K562 (cell line): Measurements from ENCODE around the gene ZBTB43. TPM values are rescaled to one million over a fixed set of nuclear protein-coding genes. Genes with fewer than 3 reads are reported as not detected.
A peak's percentile ranks its signal among the peaks of the same experiment; 100 is the strongest.

Source experiments
- ATAC-seq: fragments of 200-7000 bp; cut with Tn5 transposase; 3 replicates; pipeline ENCODE4 v1.9.1; 2020; ENCODE audit warnings: moderate library complexity
- BruUV-seq: library from RNA; stranded (reverse); fragments of 400-500 nt; replicated peaks from 2 replicates; lab custom pipeline; 2021; lab: Mats Ljungman, UMichigan
- CTCF ChIA-PET: fragments of 300-600 bp; formaldehyde crosslinking; extraction: SDS; loops from one replicate; lab custom pipeline; 2021; ENCODE audit warnings: low intra/inter-chr PET ratio; lab: Yijun Ruan, JAX
- POLR2A ChIA-PET: fragments of 300-600, 350-650 bp; sonication (Branson Sonifier 250); formaldehyde crosslinking; extraction: SDS; loops from one replicate; lab custom pipeline; 2021; ENCODE audit warnings: antibody characterized with exemption, inconsistent platforms; lab: Yijun Ruan, JAX
- DNase-seq, 4 experiments: peaks; one replicate each; pipeline versions ENCODE4 v3.0.0 to v3.0.0-alpha.2; 2011 to 2018; ENCODE audit warnings: low spot score in 3 of 4, mixed read lengths in 3 of 4; ENCODE audit errors: extremely low read depth in 1 of 4
- FAIRE-seq: peaks from 2 replicates; lab custom pipeline; 2011; peaks lifted over from hg19 to GRCh38; lab: Jason Lieb, UNC
- H2AFZ ChIP-seq: 2 replicates; pipeline ENCODE4 v1.6.0; 2011; ENCODE audit warnings: low read depth, low read length, control low read depth, inconsistent platforms
- H3K27ac ChIP-seq: fragments of 200-600 bp; 3 replicates; pipeline ENCODE4 v1.8.0; 2011; ENCODE audit warnings: low read depth, mild to moderate bottlenecking, control low read depth, inconsistent platforms, low read length, moderate library complexity, mixed read lengths; ENCODE audit errors: extremely low read depth
- H3K27me3 ChIP-seq, 2 experiments: fragments of 300-600 bp in 1 of 2; 2 replicates in 1 of 2; 3 replicates in 1 of 2; pipeline versions ENCODE4 v1.6.0 to v1.8.0; 2011; ENCODE audit warnings: inconsistent platforms in 2 of 2, low read length in 2 of 2, mild to moderate bottlenecking in 1 of 2, mixed read lengths in 1 of 2, moderate library complexity in 1 of 2; ENCODE audit not compliant: control insufficient read depth in 2 of 2, insufficient read depth in 2 of 2
- H3K36me3 ChIP-seq: fragments of 300-600 bp; 3 replicates; pipeline ENCODE4 v1.8.0; 2011; ENCODE audit warnings: mild to moderate bottlenecking, low read length, inconsistent platforms; ENCODE audit not compliant: control insufficient read depth, insufficient read depth
- H3K4me1 ChIP-seq, 2 experiments: fragments of 200-600 bp in 1 of 2; replicated peaks in 1 of 2; 2 replicates in 1 of 2; 3 replicates in 1 of 2; pipeline versions ENCODE4 v1.5.1 to v1.8.0; 2011; ENCODE audit warnings: inconsistent platforms in 2 of 2, low read length in 2 of 2, mild to moderate bottlenecking in 1 of 2, mixed read lengths in 1 of 2, moderate library complexity in 1 of 2; ENCODE audit not compliant: control insufficient read depth in 2 of 2, insufficient read depth in 2 of 2
- H3K4me2 ChIP-seq: 2 replicates; pipeline ENCODE4 v1.6.1; 2011; ENCODE audit warnings: low read length, control low read depth, inconsistent platforms, mixed read lengths; ENCODE audit not compliant: insufficient read depth
- H3K4me3 ChIP-seq: fragments of 200-600 bp; sonication (generic), shearing (Covaris generic); 2 replicates; pipeline ENCODE4 v1.5.1; 2016; ENCODE audit warnings: control low read depth, inconsistent platforms
- H3K79me2 ChIP-seq: fragments of 200-600 bp; 3 replicates; pipeline ENCODE4 v1.8.0; 2011; ENCODE audit warnings: low read length, inconsistent platforms; ENCODE audit not compliant: control insufficient read depth, insufficient read depth
- H3K9ac ChIP-seq, 2 experiments: 2 replicates each; pipeline versions ENCODE4 v1.6.0 to v1.6.1; 2011; ENCODE audit warnings: low read depth in 2 of 2, low read length in 2 of 2, control low read depth in 1 of 2, inconsistent platforms in 1 of 2, mild to moderate bottlenecking in 1 of 2, mixed read lengths in 1 of 2; ENCODE audit not compliant: insufficient read depth in 1 of 2
- H3K9me1 ChIP-seq: one replicate; pipeline ENCODE4 v1.6.0; 2011; ENCODE audit warnings: inconsistent platforms, mild to moderate bottlenecking, low read length, moderate library complexity; ENCODE audit not compliant: control insufficient read depth, insufficient read depth
- H3K9me3 ChIP-seq: replicated peaks from 2 replicates; pipeline ENCODE4 v1.5.1; 2011; ENCODE audit warnings: low read depth, low read length, inconsistent platforms; ENCODE audit not compliant: control insufficient read depth, insufficient read depth
- H4K20me1 ChIP-seq: replicated peaks from 2 replicates; pipeline ENCODE4 v1.6.1; 2011; ENCODE audit warnings: low read length, inconsistent platforms, mixed read lengths; ENCODE audit not compliant: control insufficient read depth, insufficient read depth
- CUX1 ChIP-seq: fragments of 200-800 bp; sonication (Bioruptor generic); IDR thresholded peaks from 2 replicates; pipeline ENCODE4 v1.6.1; 2016; ENCODE audit warnings: missing genetic modification characterization, missing compliant biosample characterization
- EP400 ChIP-seq: fragments of 450-650 bp; IDR thresholded peaks from 2 replicates; pipeline ENCODE4 v1.6.1; 2017; ENCODE audit warnings: antibody characterized with exemption, mild to moderate bottlenecking, moderate library complexity
- ETV5 ChIP-seq: sonication (generic); formaldehyde crosslinking; IDR thresholded peaks from 2 replicates; pipeline ENCODE4 v1.4.0; 2020; ENCODE audit warnings: low read depth, mild to moderate bottlenecking, missing genetic modification reagents
- ILF3 ChIP-seq: fragments of 450-650 bp; IDR thresholded peaks from 2 replicates; pipeline ENCODE4 v1.6.1; 2018; ENCODE audit warnings: antibody characterized with exemption, mild to moderate bottlenecking, moderate library complexity, borderline replicate concordance
- NR2C1 ChIP-seq, 2 experiments: fragments of 450-650 bp; IDR thresholded peaks; 2 replicates each; pipeline ENCODE4 v1.6.1; 2017; ENCODE audit warnings: mild to moderate bottlenecking in 2 of 2, antibody characterized with exemption in 1 of 2, inconsistent platforms in 1 of 2, missing compliant biosample characterization in 1 of 2, missing genetic modification characterization in 1 of 2
- NR2C2 ChIP-seq, 2 experiments: fragments of 200-800 bp in 1 of 2; sonication (Bioruptor generic) in 1 of 2; sonication (generic) in 1 of 2; formaldehyde crosslinking in 1 of 2; IDR thresholded peaks; 2 replicates each; pipeline versions ENCODE4 v1.6.1 to v1.8.0; 2016 to 2022; ENCODE audit warnings: mild to moderate bottlenecking in 1 of 2, missing compliant biosample characterization in 1 of 2, missing genetic modification characterization in 1 of 2, missing genetic modification reagents in 1 of 2
- NR3C1 ChIP-seq: sonication (generic); formaldehyde crosslinking; IDR thresholded peaks from 2 replicates; pipeline ENCODE4 v1.8.1; 2022; ENCODE audit warnings: missing genetic modification reagents
- SIN3A ChIP-seq, 2 experiments: fragments of 150-350 bp in 1 of 2; IDR thresholded peaks; 2 replicates each; pipeline ENCODE4 v1.6.1; 2011 to 2016; ENCODE audit warnings: borderline replicate concordance in 2 of 2, low read depth in 2 of 2, low read length in 2 of 2, mild to moderate bottlenecking in 2 of 2, moderate library complexity in 2 of 2; ENCODE audit not compliant: control insufficient read depth in 1 of 2
- SPI1 ChIP-seq: IDR thresholded peaks from 2 replicates; pipeline ENCODE4 v1.6.1; 2011; ENCODE audit warnings: low read depth, low read length, control low read depth, borderline replicate concordance
- VEZF1 ChIP-seq: fragments of 200-800 bp; sonication (Bioruptor generic); IDR thresholded peaks from 2 replicates; pipeline ENCODE4 v1.6.1; 2017; ENCODE audit warnings: missing genetic modification characterization, missing compliant biosample characterization
- WGBS: fragments of 100-300 bp; shearing (Covaris generic); methylation state at CpG from one replicate; pipeline ENCODE4 v1.1.6; 2016; ENCODE audit warnings: low coverage, mixed read lengths; ENCODE audit not compliant: insufficient coverage; ENCODE audit errors: missing lambda C conversion rate; 5-methylcytosine and 5-hydroxymethylcytosine counted together
- in situ Hi-C: fragments of 300-500 bp; cut with MboI; formaldehyde crosslinking; loops from 4 replicates; pipeline ENCODE4 v1.15.0; 2018; ENCODE audit warnings: inconsistent platforms, mixed read lengths
- intact Hi-C: fragments of 100-400 bp; cut with micrococcal nuclease; formaldehyde crosslinking; loops from 2 replicates; pipeline ENCODE4 v1.14.2; 2022
- polyA plus RNA-seq, 8 experiments: library from polyadenylated mRNA; depleted of rRNA in 4 of 8; stranded (reverse) in 5 of 8; unstranded in 3 of 8; fragments of >200 nt; fragmentation: Nextera tagmentation in 2 of 8; fragmentation: Illumina TruSeq in 1 of 8; extraction: Ambion mirVana in 2 of 8; extraction: Trizol in 1 of 8; gene quantifications; 2 replicates each; pipeline versions ENCODE4 v1.2.1 to v1.2.3, GENCODE V29; 2011 to 2014; ENCODE audit warnings: inconsistent platforms in 1 of 8, missing spikeins in 1 of 8
- total RNA-seq, 7 experiments: library from RNA; depleted of rRNA in 6 of 7; stranded (reverse); fragments of >200 nt in 6 of 7; fragmentation: Illumina TruSeq in 2 of 7; extraction: Trizol in 2 of 7; gene quantifications; 2 replicates each; pipeline versions ENCODE4 v1.2.1 to v1.2.3, GENCODE V29; 2011 to 2021; ENCODE audit warnings: low replicate concordance in 1 of 7

The ZBTB43 gene
- total and polyA plus RNA-seq, 9 of the 15 experiments (the other 6 are each of a cell fraction or from before 2014, with no cell fraction given): 3.9 to 17.2 (median 9.1) TPM

- 0 out of 2 replicates have a peak, but pooled peaks have one; percentile 8 for TF ChIP-seq VEZF1
- peak; percentile 18; the same call in 1 of the 2 replicates for TF ChIP-seq EP400
These were observed 56.9 kb downstream of the ZBTB43 start (continued) for GRCh38 chr9:126861707-126862103.

GRCh38 chr9:126862104-126862761, 57.4 kb downstream of the ZBTB43 start:
- peak overlapping the region; percentile 75 for H3K4me3 ChIP-seq
- H3K27me3 ChIP-seq: no peaks in the 10 kb centered on the region
- H3K9me3 ChIP-seq: no peaks in the 10 kb centered on the region
- 3% methylated on average over 11 of the region's 11 CpGs for WGBS
- H3K9ac ChIP-seq: peak overlapping the region; percentile 53 to 73; a peak in 3 of 4 replicates
- ATAC-seq (peak; percentile 34), FAIRE-seq (peak; percentile 73), DNase-seq (peak; percentile 25 to 61 (median 29))
- peaks cover 13% of the 10 kb centered on the region for H4K20me1 ChIP-seq
- intact Hi-C loops (no loop called here), in situ Hi-C loops (no loop called here)
- ChIA-PET POLR2A (interaction anchor here (0.7 to 3.1 kb wide), 5 partner anchors 10 to 51 kb away, joined by 3 to 20 read pairs (median 3); no protein-coding TSS in a partner anchor), CTCF (no interaction called here)
- peaks cover 31% of the 10 kb centered on the region for H3K36me3 ChIP-seq
- peaks cover 45% of the 10 kb centered on the region for H3K79me2 ChIP-seq
- BruUV-seq: TSS peak; percentile 56
- H3K27ac ChIP-seq: peak overlapping the region; percentile 72; the same call in 2 of the 3 replicates
- no peaks in the 10 kb centered on the region for H3K9me1 ChIP-seq
- H2AFZ ChIP-seq: peak overlapping the region; percentile 19; the same call in 1 of the 2 replicates
- peaks cover 14 to 26% of the 10 kb centered on the region in 2 experiments for H3K4me1 ChIP-seq
- peak overlapping the region; percentile 89 for H3K4me2 ChIP-seq
- TF ChIP-seq SIN3A (IDR thresholded peaks at IDR 0.05; ENCODE audit: borderline replicate concordance in 2 of 2, control insufficient read depth in 1 of 2, low read depth in 2 of 2, low read length in 2 of 2) (0 out of 4 replicates have a peak, but pooled peaks of 1 of the 2 experiments have one; percentile 16), NR2C2 (CRISPR knock-in tag; IDR thresholded peaks at IDR 0.05) (no peak), NR2C2 (tag; IDR thresholded peaks at IDR 0.05) (peak; percentile 79), NR3C1 (CRISPR knock-in tag) (no peak), NR2C1 (IDR thresholded peaks at IDR 0.05) (peak; percentile 79), NR2C1 (tag; IDR thresholded peaks at IDR 0.05) (peak; percentile 74), SPI1 (peak; percentile 52; the same call in 1 of the 2 replicates), CUX1 (no peak), ILF3 (no peak), ETV5 (CRISPR knock-in tag) (no peak)
